ENCODE measurements around the gene TCF7L1. TPM values are rescaled to one million over a fixed set of nuclear protein-coding genes. Genes with fewer than 3 reads are reported as not detected.
A peak's percentile ranks its signal among the peaks of the same experiment; 100 is the strongest.

The TCF7L1 gene
- total and polyA plus RNA-seq, 9 of the 15 experiments (the other 6 are each of a cell fraction or from before 2014, with no cell fraction given), result 0.03 to 0.11 (median 0.07) TPM; not detected in 5

GRCh38 chr2:85327822-85328617, 194.8 kb downstream of the TCF7L1 start, which contains the start of gene TGOLN2 (continued):
- TF ChIP-seq THRB (CRISPR knock-in tag; conservative IDR thresholded peaks at IDR 0.05) (no peak), JUND (IDR thresholded peaks at IDR 0.05; ENCODE audit: borderline replicate concordance, low read depth, low read length) (peak; percentile 53; the same call in 1 of the 2 replicates), JUND (tag; IDR thresholded peaks at IDR 0.05; ENCODE audit: borderline replicate concordance, low read depth, low read length) (0 out of 3 replicates have a peak, but pooled peaks have one; percentile 74), GTF2A2 (tag; IDR thresholded peaks at IDR 0.05) (no peak), PCBP1 (IDR thresholded peaks at IDR 0.05; ENCODE audit: low read depth, low read length, poor library complexity, severe bottlenecking) (peak; percentile 84), PML (IDR thresholded peaks at IDR 0.05; ENCODE audit: low read length) (peak; percentile 94), NCOR1 (IDR thresholded peaks at IDR 0.05) (no peak), ZBTB5 (IDR thresholded peaks at IDR 0.05) (no peak), ZNF561 (CRISPR knock-in tag; conservative IDR thresholded peaks at IDR 0.05) (no peak), ZNF644 (tag; IDR thresholded peaks at IDR 0.05; ENCODE audit: low read depth) (no peak), DPF2 (IDR thresholded peaks at IDR 0.05) (peak; percentile 67), ZC3H4 (CRISPR knock-in tag; IDR thresholded peaks at IDR 0.05; ENCODE audit: borderline replicate concordance) (no peak; the same call in 1 of the 2 replicates), ZNF318 (IDR thresholded peaks at IDR 0.05; ENCODE audit: borderline replicate concordance in 1 of 2, low read depth in 1 of 2) (no peak), DIDO1 (tag; IDR thresholded peaks at IDR 0.05; ENCODE audit: low read depth) (peak; percentile 34; the same call in 1 of the 2 replicates)

Data from K562 (cell line).